Measurements from ENCODE around the gene GINM1.

DNA sequence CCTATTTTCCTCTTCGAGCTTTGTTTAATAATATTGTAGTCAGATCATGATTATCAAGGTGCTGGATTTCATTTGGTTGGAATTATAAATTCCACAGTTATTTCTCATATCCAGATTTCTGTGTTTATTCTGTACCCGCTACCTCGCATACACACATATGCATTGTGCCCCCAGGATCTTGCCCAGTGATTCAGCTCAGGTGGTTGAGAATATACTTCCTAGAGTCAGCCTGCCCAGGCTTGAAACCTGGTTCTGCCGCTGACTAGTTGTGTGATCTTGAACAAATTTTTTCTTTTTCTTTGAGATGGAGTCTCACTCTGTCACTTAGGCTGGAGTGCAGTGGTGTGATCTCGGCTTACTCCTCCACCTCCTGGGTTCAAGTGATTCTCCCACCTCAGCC, 14.7 kb downstream of the GINM1 start:
- no peak for TF ChIP-seq GATA2 (IDR thresholded peaks at IDR 0.05; ENCODE audit: low read depth, low read length)
- TF ChIP-seq GATA3 (IDR thresholded peaks at IDR 0.05; ENCODE audit: low read depth, low read length): no peak

Measured in SH-SY5Y (cell line).